B cell (primary cell): ENCODE results near the gene NUP98. TPM values are rescaled to one million over a fixed set of nuclear protein-coding genes. Genes with fewer than 3 reads are reported as not detected.

Experiments used
- ATAC-seq: fragments of 200-7000 bp; cut with Tn5 transposase; one replicate; pipeline ENCODE4 v1.10.0; 2021; ENCODE audit warnings: low read depth, mild to moderate bottlenecking, moderate number of reproducible peaks, moderate library complexity
- CTCF ChIA-PET: fragments of 350-600 bp; sonication (Branson Sonifier 250); formaldehyde crosslinking; loops from one replicate; lab custom pipeline; 2021; ENCODE audit warnings: antibody characterized with exemption, inconsistent platforms; lab: Charles Lee
- POLR2A ChIA-PET: fragments of 350-600 bp; sonication (Branson Sonifier 250); formaldehyde crosslinking; loops from one replicate; lab custom pipeline; 2021; ENCODE audit warnings: antibody characterized with exemption; lab: Charles Lee
- DNase-seq: peaks from one replicate; pipeline ENCODE4 v3.0.0; 2013
- H2AFZ ChIP-seq: 2 replicates; pipeline ENCODE4 v1.6.1; 2012; ENCODE audit warnings: mild to moderate bottlenecking, low read depth, low read length; ENCODE audit not compliant: insufficient read depth, poor library complexity, severe bottlenecking
- H3K27ac ChIP-seq, 2 donors: 1 replicate in 1 of 2; 2 replicates in 1 of 2; pipeline ENCODE4 v1.5.1; 2012 to 2013; ENCODE audit warnings: low read length in 2 of 2, mild to moderate bottlenecking in 2 of 2, moderate library complexity in 1 of 2
- H3K27me3 ChIP-seq, 4 experiments: fragments of 200-600 bp in 1 of 4; sonication (generic) in 1 of 4; replicated peaks in 1 of 4; 1 replicate in 2 of 4; 2 replicates in 2 of 4; pipeline versions ENCODE4 v1.6.1 to v1.7.0; 2013 to 2016; ENCODE audit warnings: low read length in 3 of 4, mild to moderate bottlenecking in 2 of 4, mixed read lengths in 1 of 4, moderate library complexity in 1 of 4; ENCODE audit not compliant: insufficient read depth in 4 of 4, control insufficient read depth in 3 of 4; ENCODE audit errors: control extremely low read depth in 1 of 4
- H3K36me3 ChIP-seq, 2 experiments: replicated peaks in 1 of 2; 1 replicate in 1 of 2; 2 replicates in 1 of 2; pipeline versions ENCODE4 v1.6.1 to v1.7.1; 2013; ENCODE audit warnings: low read length in 1 of 2; ENCODE audit not compliant: insufficient read depth in 2 of 2, control insufficient read depth in 1 of 2; ENCODE audit errors: control extremely low read depth in 1 of 2, extremely low read depth in 1 of 2
- H3K4me1 ChIP-seq, 2 donors: fragments of 200-600 bp in 1 of 2; sonication (generic) in 1 of 2; 1 replicate in 1 of 2; 2 replicates in 1 of 2; pipeline versions ENCODE4 v1.5.1 to v1.6.1; 2013 to 2017; ENCODE audit warnings: low read length in 2 of 2; ENCODE audit not compliant: control insufficient read depth in 2 of 2, insufficient read depth in 2 of 2
- H3K4me2 ChIP-seq: replicated peaks from 2 replicates; pipeline ENCODE3; 2012; ENCODE audit warnings: mild to moderate bottlenecking, low read depth, low read length; ENCODE audit not compliant: poor library complexity, severe bottlenecking
- H3K4me3 ChIP-seq, 5 experiments: fragments of 200-600 bp in 1 of 5; sonication (generic) in 1 of 5; 1 replicate in 3 of 5; 2 replicates in 2 of 5; pipeline versions ENCODE4 v1.5.1 to v1.7.0; 2011 to 2016; ENCODE audit warnings: low read length in 4 of 5, mild to moderate bottlenecking in 4 of 5, low read depth in 2 of 5, control low read depth in 1 of 5, moderate library complexity in 1 of 5; ENCODE audit not compliant: insufficient read depth in 1 of 5; ENCODE audit errors: control extremely low read depth in 1 of 5, extremely low read depth in 1 of 5
- H3K79me2 ChIP-seq: fragments of 200-600 bp; sonication (generic); one replicate; pipeline ENCODE4 v1.6.0; 2016; ENCODE audit warnings: low read length; ENCODE audit not compliant: control insufficient read depth, insufficient read depth
- H3K9ac ChIP-seq: fragments of 200-600 bp; sonication (generic); 2 replicates; pipeline ENCODE4 v1.6.1; 2017; ENCODE audit warnings: mild to moderate bottlenecking, low read length, moderate library complexity
- H3K9me3 ChIP-seq, 3 donors: one replicate each; pipeline versions ENCODE4 v1.6.1 to v1.7.1; 2013; ENCODE audit warnings: low read length in 2 of 3; ENCODE audit not compliant: control insufficient read depth in 2 of 3, insufficient read depth in 1 of 3; ENCODE audit errors: control extremely low read depth in 1 of 3
- H4K20me1 ChIP-seq: 2 replicates; pipeline ENCODE4 v1.6.0; 2012; ENCODE audit warnings: mild to moderate bottlenecking, low read length; ENCODE audit not compliant: insufficient read depth, control insufficient read depth, poor library complexity, severe bottlenecking
- H3K27ac Mint-ChIP-seq: one replicate; pipeline ENCODE4 v1.8.0; 2021; ENCODE audit warnings: mixed read lengths
- H3K27me3 Mint-ChIP-seq: one replicate; pipeline ENCODE4 v1.8.0; 2021; ENCODE audit warnings: mixed read lengths
- H3K4me1 Mint-ChIP-seq: one replicate; pipeline ENCODE4 v1.8.0; 2021; ENCODE audit warnings: mixed read lengths
- H3K4me3 Mint-ChIP-seq: one replicate; pipeline ENCODE4 v1.8.0; 2021; ENCODE audit warnings: mixed read lengths
- H3K9me3 Mint-ChIP-seq: one replicate; pipeline ENCODE4 v1.8.0; 2022; ENCODE audit warnings: mixed read lengths; ENCODE audit not compliant: insufficient read depth
- EZH2 ChIP-seq: IDR thresholded peaks from 2 replicates; pipeline ENCODE4 v1.6.1; 2012; ENCODE audit warnings: borderline replicate concordance, low read depth, mild to moderate bottlenecking, moderate library complexity, low read length; ENCODE audit not compliant: insufficient read depth, poor library complexity, severe bottlenecking
- WGBS: methylation state at CpG from one replicate; pipeline ENCODE4 v1.1.5; 2013; ENCODE audit warnings: missing lambda C conversion rate; ENCODE audit not compliant: insufficient coverage; 5-methylcytosine and 5-hydroxymethylcytosine counted together
- intact Hi-C: fragments of 100-400 bp; cut with micrococcal nuclease; formaldehyde crosslinking; loops from one replicate; pipeline ENCODE4 v1.10.0; 2022
- polyA plus RNA-seq: library from polyadenylated mRNA; depleted of rRNA; stranded (reverse); fragments of >200 nt; gene quantifications from 2 replicates; pipeline ENCODE4 v1.2.3, GENCODE V29; 2012
- total RNA-seq, 2 donors: library from RNA; stranded (reverse); fragments of 120-200 nt in 1 of 2; gene quantifications; 1 replicate in 1 of 2; 2 replicates in 1 of 2; pipeline versions ENCODE4 v1.2.3 to v1.2.4, GENCODE V29; 2013 to 2022
- TF ChIP-seq, protein P1 (sequence below): fragments of 200-600 bp; IDR thresholded peaks from one replicate; pipeline ENCODE4 v1.8.0; 2022; ENCODE audit warnings: antibody characterized with exemption, mild to moderate bottlenecking

Gene NUP98
- total and polyA plus RNA-seq, 2 donors (not counting 1 experiment from before 2014, with no cell fraction given) = 99.8 to 111 TPM

DNA sequence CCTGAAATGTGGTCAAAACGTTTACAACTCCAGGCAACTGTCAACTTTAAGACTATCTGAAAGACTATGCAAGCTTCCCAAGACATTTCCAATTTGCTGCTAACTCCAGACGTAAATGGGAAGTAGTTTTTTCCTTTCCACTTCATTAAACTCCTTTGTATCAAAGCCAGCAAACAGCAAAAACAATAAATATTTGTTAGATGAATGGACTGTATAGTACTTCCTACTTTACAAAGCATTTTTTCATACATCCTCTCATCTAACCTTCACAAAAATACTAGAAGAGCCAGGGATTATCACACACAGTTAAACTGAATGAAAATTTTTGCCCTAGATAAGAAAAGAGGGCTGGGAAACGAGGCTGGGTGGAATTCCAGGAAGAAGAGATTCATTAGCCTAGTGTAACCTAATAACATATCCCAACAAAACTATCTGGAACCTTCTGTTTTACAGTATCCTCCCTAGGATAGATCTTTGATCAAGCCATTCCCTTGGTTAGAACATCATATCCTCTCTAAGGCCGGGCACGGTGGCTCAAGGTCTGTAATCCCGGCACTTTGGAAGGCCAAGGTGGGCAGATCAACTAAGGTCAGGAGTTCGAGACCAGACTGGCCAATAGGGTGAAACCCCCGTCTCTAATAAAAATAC is 10.4 kb downstream of the NUP98 start:
- Histone ChIP-seq H3K9ac (no peak overlapping the region), H3K4me1 (peaks cover 18 to 21% of the 10 kb centered on the region in 2 donors), H2AFZ (no peak overlapping the region), H4K20me1 (peaks cover 48% of the 10 kb centered on the region), H3K27me3 (no peaks in the 10 kb centered on the region), H3K4me2 (no peak overlapping the region), H3K27ac (peak overlapping the region in 1 of 2 donors; percentile 76), H3K4me3 (no peak overlapping the region), H3K9me3 (no peaks in the 10 kb centered on the region), H3K36me3 (peaks cover 3 to 13% of the 10 kb centered on the region in 2 experiments), H3K79me2 (peaks cover 100% of the 10 kb centered on the region)
- WGBS = 98% methylated on average over 5 of the region's 8 CpGs
- peak overlapping the region; percentile 70 for H3K27ac Mint-ChIP-seq
- POLR2A ChIA-PET = no interaction called here
- DNase-seq (no peak), ATAC-seq (no peak)
- H3K27me3 Mint-ChIP-seq = no peaks in the 10 kb centered on the region
- intact Hi-C loops = loop anchor here (10.0 kb wide), 1 partner anchor 288 kb away; no protein-coding TSS in a partner anchor
- H3K4me1 Mint-ChIP-seq = peaks cover 52% of the 10 kb centered on the region
- no peaks in the 10 kb centered on the region for H3K9me3 Mint-ChIP-seq
- CTCF ChIA-PET = no interaction called here
- TF ChIP-seq, protein P1, sequence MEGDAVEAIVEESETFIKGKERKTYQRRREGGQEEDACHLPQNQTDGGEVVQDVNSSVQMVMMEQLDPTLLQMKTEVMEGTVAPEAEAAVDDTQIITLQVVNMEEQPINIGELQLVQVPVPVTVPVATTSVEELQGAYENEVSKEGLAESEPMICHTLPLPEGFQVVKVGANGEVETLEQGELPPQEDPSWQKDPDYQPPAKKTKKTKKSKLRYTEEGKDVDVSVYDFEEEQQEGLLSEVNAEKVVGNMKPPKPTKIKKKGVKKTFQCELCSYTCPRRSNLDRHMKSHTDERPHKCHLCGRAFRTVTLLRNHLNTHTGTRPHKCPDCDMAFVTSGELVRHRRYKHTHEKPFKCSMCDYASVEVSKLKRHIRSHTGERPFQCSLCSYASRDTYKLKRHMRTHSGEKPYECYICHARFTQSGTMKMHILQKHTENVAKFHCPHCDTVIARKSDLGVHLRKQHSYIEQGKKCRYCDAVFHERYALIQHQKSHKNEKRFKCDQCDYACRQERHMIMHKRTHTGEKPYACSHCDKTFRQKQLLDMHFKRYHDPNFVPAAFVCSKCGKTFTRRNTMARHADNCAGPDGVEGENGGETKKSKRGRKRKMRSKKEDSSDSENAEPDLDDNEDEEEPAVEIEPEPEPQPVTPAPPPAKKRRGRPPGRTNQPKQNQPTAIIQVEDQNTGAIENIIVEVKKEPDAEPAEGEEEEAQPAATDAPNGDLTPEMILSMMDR = no peak
- no peak for TF ChIP-seq EZH2
- H3K4me3 Mint-ChIP-seq = no peak overlapping the region

DNA sequence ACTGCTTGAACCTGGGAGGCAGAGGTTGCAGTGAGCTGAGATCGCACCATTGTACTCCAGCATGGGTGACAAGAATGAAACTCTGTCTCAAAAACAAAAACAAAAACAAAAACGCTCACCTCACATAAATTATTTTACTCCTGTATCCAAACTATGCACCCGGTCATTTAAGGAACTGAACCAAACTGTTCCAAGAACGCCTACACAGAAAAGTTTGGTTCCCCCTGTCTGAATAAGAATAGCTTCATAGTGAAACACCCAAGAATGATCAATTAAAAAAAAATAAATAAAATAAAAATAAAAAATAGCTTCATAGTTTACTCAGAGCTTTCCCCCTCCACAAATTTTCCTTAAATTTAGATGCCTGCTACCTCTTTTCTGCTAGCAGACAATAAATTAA is 13.7 kb downstream of the NUP98 start:
- Histone ChIP-seq H3K9me3 (no peaks in the 10 kb centered on the region), H3K27me3 (no peaks in the 10 kb centered on the region), H3K9ac (no peak overlapping the region), H3K4me3 (no peak overlapping the region), H3K36me3 (peaks cover 0 to 26% of the 10 kb centered on the region in 2 experiments), H3K4me2 (no peak overlapping the region), H2AFZ (no peak overlapping the region), H4K20me1 (peaks cover 38% of the 10 kb centered on the region), H3K27ac (no peak overlapping the region), H3K4me1 (peaks cover 18 to 21% of the 10 kb centered on the region in 2 donors), H3K79me2 (peaks cover 96% of the 10 kb centered on the region)
- ChIA-PET POLR2A (interaction anchor here (1.4 to 1.5 kb wide), 2 partner anchors 56 to 58 kb away, joined by 6 to 8 read pairs; no protein-coding TSS in a partner anchor), CTCF (interaction anchor here (1.1 to 3.2 kb wide), 5 partner anchors 12 to 289 kb away, joined by 3 to 23 read pairs (median 8); partner anchors contain the start of gene PGAP2)
- Mint-ChIP-seq H3K27me3 (no peaks in the 10 kb centered on the region), H3K9me3 (no peaks in the 10 kb centered on the region), H3K4me1 (peaks cover 50% of the 10 kb centered on the region), H3K27ac (no peak overlapping the region), H3K4me3 (no peak overlapping the region)
- TF ChIP-seq, protein P1 = no peak
- TF ChIP-seq EZH2 = no peak
- DNase-seq (no peak), ATAC-seq (no peak)
- no CpG with 5 or more reads among the region's 4 CpGs for WGBS
- intact Hi-C loops = loop anchor here (2.0 to 10.0 kb wide), 2 partner anchors 25 to 291 kb away; partner anchors contain the start of gene PGAP2
